NCI-H526 (cell line): ENCODE measurements around the gene LYRM4.
A peak's percentile ranks its signal among the peaks of the same experiment; 100 is the strongest.
"Not testable (repeated sequence)": the region's sequence is repeated elsewhere in the genome, so short reads cannot be mapped to it uniquely, and the experiment has no call there.

Experiments used
- DNase-seq, 2 experiments: peaks; one replicate each; lab custom pipeline; 2025; lab: John Stamatoyannopoulos, UW

Gene LYRM4

DNA sequence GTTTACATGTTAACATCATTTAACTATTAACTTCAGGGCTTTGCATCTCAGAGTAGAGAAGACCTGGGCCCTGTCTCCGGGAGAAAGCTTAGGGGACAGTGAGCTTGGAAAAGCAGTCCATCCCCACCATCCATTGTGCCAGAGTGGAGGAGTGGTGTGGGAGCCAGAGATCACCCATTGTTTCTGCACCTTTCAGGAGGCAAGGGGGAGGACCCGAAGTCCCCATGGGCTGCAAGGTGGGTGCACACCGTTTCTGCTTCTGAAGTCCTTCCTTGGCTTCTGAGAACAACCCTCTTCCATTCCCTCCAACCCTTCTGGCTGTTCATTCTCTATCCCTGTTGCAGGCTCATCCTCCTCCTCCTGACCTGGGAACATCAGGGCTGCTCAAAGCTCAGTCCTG lies 179.6 kb downstream of the LYRM4 start:
- DNase-seq, result no peak

DNA sequence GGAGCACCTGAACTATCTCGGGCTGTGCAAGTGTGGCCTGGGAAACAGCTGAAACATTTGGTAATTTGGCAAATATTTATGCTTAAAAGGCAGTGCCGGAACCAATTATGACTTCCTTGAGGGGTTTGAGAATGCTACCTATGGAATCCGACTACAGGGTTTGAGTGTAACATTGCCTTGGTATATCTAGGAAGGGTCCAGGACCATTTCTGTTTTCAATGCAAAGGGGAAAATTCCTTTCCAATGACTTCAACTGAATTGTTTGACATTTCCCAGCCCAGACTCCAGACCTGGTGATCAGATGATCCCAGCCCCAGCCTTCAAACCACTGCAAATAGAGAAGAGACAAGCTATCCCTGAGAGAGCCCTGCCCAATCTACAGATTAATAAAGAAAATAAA lies 180.2 kb downstream of the LYRM4 start:
- no peak for DNase-seq

DNA sequence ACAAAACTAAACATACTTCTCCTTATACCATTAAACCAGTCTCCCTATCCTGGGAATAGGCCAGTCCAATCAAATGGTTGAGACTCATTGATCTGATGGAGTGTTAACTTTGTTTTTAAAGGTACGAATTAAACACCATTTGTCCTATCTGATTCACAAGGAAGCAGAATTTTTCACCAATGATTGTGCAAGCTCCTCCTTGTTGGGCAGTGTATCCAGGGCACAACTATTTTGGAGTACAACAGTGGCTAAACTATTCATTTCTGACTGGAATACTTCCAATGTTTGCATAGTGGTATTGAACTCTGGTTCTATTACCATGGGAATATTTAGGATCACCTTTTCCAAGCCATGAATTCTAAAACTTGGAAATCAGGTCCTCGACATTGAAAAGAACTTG lies 181.1 kb downstream of the LYRM4 start:
- DNase-seq, result no peak

DNA sequence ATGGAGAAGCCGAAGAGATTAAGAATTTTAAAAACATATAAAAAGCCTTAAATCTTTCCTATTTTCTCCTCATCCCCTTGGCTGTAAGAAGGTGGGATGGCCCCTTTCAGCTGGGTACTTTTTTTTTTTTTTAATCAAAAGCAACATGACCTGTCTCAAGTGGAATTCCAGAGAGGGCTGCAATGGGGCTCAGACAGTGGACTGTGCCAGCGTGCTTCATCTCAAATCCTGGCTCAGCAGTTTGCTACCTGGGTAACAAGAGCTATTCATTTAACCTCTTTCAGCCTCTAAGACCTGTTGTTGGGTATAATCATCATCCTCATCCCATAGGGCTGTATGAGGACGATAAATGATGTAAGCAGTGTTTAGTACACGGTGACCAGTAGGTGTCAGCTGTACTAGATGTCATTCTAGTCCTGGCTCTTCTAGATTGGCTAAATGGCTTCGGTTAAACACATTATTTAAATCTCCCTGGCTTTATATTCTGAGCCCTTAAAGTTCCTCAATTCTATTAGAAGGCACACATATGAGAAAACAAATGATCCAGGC lies 182.6 kb downstream of the LYRM4 start:
- DNase-seq, result peak in 1 of 2 experiments; percentile 13

DNA sequence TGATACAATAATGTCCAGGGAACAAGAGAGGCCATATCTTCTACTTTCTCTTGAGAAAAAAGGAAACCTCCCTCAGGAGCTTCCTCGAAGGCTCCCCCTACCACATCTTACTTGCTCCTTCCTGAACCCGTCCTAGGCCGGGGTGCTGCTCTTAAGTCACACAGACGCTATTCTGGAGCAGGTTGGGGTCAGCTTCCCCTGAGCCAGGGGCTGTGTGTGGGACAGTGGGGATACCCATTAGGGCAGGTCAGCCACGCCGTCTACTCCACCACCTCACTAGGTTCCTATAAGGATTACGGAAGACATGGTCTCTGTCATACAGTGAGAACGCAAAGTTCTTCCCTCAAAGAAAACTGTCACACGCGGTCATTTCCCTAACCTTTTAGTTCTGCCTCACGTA lies 183.8 kb downstream of the LYRM4 start:
- DNase-seq, result no peak

DNA sequence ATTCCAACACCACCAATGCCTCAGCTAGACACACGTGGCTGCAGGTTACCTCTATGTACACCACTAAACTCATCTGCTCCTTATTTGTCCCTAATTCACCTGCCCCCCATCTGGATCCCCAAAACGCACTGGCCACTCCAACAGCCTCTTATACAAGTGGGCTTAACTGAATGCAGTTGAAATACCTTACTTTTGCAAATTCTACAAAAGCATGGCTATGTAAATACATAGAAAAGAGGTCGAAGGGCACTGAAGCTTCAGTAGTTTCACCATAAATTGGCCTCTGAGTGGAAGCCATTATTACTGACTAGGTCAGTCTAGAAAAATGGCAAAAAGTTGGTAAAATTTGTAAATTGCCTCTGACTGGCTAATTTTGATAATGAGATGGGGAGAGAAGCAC lies 186.8 kb downstream of the LYRM4 start:
- DNase-seq, result no peak

DNA sequence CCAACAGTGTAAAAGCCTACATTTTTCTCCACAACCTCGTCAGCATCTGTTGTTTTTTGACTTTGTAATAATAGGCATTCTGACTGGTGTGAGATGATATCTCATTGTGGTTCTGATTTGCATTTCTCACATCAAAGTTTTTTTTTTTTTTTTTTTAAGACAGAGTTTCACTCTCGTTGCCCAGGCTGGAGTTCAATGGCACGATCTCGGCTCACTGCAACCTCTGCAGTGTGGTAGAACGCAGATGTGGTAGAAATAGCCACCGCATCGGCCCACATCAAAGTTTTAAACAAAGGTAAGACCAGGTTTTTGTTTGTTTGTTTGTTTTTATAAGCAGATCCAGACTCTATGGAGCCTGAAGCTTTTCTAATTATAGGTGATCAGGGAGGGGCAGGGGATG lies 188.3 kb downstream of the LYRM4 start:
- DNase-seq, result no peak

DNA sequence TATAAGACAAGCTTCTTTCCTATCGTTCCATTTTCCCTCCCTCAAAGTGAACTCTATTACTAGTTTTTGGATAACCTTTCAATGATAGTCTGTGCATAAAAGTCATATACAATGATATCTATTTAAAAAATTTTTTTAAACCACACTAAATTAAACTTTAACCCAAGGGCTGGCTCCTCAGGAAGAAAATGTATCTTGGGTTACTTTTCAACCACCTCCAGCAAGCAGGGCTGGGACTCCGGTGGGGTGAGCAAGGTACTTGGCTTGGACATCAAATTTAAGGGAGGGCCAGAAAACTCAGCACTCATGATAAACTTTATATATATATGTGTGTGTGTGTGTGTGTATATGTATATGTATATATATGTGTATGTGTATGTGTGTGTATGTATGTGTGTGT lies 189.5 kb downstream of the LYRM4 start:
- no peak for DNase-seq

DNA sequence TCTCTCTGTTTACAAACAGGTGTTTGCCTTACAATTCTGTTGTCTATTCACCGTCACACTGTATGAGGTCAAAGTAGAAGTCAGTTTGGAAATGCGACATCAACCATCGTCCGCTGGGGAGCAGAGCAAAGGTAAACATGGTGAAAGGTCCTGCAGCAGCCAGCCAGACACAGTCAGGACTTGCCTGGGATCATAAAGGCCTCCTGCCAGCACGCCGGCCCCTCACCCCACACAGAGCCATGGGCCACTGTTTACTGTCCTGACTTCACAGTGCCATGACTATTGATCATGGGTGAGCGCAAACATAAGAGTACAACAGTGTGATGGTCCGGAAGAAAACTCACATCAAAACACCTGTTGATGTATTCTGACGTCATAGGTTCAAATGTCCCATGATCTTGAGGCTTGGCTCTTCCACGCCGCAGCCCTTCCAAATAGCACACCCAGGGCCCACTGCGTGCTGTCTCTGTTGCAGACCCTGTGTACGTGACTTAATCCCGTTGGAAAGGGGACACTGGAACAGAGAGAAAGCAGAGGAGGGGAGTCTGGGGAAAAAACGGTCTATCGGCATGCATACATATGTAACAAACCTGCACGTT lies 192.5 kb downstream of the LYRM4 start:
- DNase-seq, result no peak

DNA sequence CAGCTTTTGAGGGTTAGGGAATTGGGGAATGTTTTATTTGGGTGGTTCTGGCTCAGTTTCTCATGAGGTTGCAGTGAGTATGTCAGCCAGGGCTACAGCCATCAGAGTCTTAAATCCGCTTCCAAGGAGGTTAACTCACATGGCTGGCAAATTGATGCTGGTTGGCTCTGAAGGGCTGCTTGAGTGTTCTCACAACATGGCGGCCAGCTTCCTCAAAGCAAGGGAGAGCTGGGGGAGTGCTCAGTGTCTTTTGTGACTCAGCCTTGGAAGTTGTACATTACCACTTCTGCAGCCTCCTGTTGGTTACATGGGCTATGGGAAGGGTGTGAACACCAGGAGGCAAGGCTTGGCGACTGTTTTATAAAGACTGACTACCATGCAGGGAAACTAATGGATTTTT lies 193.4 kb downstream of the LYRM4 start:
- no peak for DNase-seq

DNA sequence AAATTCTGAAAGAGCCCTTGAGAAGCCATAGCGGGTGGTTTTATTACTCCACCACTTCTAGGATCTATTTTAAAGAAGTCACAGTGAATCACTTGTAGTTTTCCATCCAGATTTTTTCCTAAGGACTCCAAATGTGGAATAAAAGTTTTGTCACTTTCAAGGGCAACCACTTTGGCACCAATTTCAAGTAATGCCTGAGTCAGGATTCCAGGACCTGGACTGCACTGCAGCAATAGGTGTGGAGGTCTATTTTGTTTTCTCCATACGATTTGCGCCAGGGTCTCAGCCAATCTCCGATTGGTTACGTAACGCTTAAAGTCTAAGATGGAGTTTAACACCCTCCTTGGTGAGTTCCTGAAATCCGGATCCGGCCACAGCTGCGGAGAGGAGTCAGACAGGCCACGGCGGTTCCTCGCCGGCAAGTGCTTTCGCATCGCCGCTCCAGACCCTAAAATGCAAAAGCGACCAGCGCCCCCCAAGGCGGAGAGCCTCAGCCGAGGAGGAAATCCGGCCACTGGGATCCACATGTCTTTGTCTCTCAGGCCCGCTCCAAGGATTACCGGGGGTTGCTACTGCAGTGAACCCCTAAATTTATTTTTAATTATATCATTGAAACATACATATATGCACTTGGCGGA lies 194.2 kb downstream of the LYRM4 start:
- DNase-seq, result no peak

DNA sequence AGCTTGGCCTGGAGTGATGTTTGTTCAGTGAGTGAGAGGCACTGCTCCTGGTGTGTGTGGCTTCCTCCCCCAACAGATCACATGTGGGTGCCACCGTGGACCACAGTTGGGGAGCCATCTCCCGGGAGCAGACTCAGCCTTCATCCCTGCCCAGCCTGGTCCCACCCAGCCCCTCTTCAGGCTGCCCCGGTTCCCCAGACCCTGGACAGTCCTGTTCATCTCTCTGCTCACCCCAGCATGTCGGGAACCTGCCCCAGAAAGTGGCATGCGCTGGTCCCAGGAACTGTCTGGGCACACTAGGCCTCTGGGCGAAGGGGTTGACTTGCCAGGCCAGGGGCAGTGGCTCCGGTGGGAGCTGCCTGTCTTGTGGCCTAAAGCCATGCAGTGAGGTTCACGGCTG lies 197.1 kb downstream of the LYRM4 start:
- DNase-seq, result no peak

DNA sequence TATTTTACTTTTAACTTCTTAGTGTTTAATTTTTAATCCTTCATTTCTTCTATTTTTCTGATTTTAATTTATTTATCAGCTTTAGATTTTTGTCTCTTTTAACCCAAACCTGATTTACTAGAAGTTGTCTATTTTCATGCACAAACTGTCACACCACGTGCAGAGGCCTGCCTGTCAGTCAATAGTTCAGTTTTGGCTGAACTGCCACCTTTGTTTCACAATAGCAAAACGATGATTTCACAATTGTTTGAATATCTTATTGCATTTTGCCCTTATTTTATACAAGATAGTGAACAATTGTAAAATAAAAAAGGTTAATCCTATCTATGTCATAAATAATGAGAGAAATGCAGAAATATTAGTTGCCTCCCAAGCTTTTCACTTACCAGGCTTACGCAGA lies 199.6 kb downstream of the LYRM4 start:
- DNase-seq, result no peak

DNA sequence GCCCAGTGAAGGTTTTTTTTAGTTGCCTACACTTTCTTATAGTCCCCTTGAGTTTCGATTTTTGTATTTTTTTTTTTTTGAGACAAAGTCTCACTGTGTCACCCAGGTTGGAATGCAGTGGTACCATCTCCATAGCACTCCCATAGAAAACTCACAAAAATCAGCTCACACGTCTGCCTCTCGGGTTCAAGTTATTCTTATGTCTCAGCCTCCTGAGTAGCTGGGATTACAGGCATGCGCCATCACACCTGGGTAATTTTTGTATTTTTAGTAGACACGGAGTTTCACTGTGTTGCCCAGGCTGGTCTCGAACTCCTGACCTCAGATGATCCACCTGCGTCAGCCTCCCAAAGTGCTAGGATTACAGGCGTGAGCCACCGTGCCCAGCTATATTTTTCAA lies 200.3 kb downstream of the LYRM4 start:
- not testable (repeated sequence) for DNase-seq

DNA sequence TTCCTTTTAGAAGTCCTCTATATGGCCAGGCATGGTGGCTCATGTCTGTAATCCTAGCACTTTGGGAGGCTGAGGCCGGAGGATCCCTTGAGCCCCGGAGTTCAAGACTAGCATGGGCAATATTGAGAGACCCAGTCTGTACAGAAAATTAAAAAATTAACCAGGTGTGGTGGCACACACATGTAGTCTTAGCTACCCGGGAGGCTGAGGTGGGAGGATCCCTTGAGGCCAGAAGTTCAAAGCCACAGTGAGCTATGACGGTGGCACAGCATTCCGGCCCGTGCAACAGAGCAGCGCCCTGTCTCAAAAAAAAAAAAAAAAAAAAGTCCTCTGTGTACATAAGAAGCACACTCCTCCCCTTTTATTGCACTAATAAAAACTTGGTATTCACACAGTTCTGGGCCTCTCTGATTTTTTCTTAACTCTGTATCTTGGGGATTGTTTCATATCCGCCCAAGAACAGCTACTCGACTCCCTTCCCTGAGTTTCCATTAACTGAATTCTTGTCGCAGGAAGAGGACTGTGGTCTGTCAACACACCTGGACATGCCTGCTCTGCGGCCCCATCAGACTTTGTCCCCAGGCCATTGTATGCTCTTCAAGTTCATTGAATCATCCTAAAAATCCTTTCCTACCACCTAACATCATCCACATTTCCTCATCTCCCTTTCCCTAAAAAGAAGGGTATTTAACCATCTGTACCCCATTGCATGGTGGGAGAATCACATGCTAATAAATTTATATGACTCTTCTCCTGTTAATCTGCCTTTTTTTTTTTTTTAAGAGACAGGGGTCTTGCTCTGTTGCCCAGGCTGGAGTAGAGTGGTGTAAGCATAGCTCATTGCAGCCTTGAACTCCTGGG lies 201.5 kb downstream of the LYRM4 start:
- DNase-seq, result no peak
